ENCODE measurements around the gene UGGT1.

UGGT1 gene

DNA sequence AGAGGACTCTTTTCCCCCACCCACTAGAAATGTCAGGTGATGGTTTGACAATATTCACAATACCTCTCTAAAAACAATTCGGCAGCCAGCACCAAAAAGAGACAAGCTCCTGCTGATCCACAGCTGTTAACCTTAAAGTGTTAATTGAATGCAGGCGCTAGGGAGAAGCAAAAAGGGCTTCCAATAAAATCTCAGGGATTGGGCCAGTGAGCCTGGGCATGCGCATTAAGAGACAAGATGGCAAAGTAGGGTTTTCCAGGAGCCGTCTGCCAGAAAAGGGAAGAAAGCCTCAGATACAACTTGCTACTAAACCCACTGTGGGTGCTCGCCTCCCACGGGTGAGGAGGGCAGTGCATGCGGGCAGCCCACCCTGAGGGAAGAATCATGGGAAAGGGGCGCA lies 128.9 kb downstream of the UGGT1 start:
- in situ Hi-C loops (cut with HindIII; ENCODE audit: low pct_unique_long_range_greater_than_20kb, low sequenced_read_pairs): no loop called here
- no peak for TF ChIP-seq JUND (IDR thresholded peaks at IDR 0.05; ENCODE audit: low read depth)

DNA sequence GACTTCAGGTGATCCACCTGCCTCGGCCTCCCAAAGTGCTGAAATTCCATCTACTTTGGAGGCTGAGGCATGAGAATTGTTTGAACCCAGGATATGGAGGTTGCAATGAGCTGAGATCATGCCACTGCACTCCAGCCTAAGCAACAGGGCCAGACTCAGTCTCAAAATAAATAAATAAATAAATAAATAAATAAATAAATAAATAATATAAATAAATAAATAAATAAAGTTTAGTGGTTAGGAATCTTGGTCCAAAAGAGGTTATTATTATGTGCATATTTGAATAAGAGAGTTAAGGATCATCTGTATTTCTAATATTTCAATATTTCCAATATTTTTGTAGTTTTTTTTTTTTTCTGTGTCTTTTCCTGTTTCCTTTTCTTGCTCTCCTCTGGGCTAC lies 136.9 kb downstream of the UGGT1 start:
- in situ Hi-C loops (cut with HindIII; ENCODE audit: low pct_unique_long_range_greater_than_20kb, low sequenced_read_pairs): no loop called here
- no peak for TF ChIP-seq JUND (IDR thresholded peaks at IDR 0.05; ENCODE audit: low read depth)
- DNase-seq (ENCODE audit: low read depth in 1 of 2, low spot score in 1 of 2): no peak

More for the DNA sequence above, 128.9 kb downstream of the UGGT1 start:
- no peak for DNase-seq (ENCODE audit: low read depth in 1 of 2, low spot score in 1 of 2)

DNA sequence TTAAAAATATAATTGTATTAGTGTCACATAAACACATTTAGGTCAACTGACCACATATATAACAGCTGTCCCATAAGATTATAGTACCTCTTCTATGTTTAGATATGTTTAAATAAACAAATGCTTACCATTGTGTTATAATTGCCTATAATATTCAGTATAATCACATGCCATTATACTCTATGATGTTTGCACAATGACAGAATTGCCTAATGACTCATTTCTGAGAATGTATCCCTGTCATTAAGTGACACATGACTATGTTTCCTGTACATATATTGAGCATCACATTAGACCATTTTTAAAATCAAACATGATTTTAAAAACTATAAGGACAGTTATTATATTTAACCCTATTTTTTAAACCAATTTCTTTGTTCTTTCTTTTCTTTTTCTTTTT lies 137.9 kb downstream of the UGGT1 start:
- peak in 1 of 2 experiments; percentile 12 for DNase-seq (ENCODE audit: low read depth in 1 of 2, low spot score in 1 of 2)
- no peak for TF ChIP-seq JUND (IDR thresholded peaks at IDR 0.05; ENCODE audit: low read depth)
- in situ Hi-C loops (cut with HindIII; ENCODE audit: low pct_unique_long_range_greater_than_20kb, low sequenced_read_pairs): no loop called here

DNA sequence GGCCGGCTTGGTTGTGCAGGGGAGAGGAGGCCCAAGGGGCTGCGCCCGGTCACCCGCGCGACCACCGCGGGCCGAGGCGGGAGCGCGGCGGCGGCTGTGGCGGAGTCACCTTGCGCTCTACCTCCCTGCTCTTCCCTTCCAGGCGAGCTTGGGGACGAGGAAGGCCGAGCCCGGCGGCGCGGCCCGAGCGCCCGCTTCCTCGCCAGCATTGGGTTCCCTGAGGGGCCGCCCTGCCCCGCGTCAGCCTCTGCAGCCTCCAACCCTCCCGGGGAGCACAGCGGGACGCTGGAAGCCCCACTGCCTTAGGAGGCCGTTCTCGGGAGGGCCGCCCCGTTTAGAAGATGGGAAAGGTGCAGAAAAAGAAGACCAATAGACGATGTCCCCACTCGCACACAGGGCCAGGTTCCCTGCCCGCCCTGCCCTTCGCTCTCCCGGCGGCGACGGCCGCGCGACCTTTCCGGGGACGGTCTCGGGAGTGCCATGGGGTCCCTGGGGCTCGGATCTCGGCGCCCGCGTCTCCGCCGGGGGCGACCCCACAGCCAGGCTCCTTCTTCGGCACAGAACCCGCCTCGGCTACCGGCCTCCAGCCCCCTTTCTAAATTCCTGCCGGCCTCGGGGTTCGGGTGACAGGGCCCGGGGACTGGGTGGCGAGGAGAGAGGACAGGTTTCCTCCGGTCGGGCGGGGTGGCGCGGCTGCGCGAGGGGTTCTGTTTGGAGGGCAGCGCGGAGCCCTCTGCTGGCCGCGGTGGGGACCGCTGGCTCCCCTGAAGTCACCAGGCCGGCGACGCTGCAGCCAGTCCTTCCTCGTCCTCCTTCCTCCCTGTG lies 142.2 kb downstream of the UGGT1 start:
- DNase-seq (ENCODE audit: low read depth in 1 of 2, low spot score in 1 of 2): peak; percentile 81 to 87
- no peak for TF ChIP-seq JUND (IDR thresholded peaks at IDR 0.05; ENCODE audit: low read depth)
- in situ Hi-C loops (cut with HindIII; ENCODE audit: low pct_unique_long_range_greater_than_20kb, low sequenced_read_pairs): no loop called here

DNA sequence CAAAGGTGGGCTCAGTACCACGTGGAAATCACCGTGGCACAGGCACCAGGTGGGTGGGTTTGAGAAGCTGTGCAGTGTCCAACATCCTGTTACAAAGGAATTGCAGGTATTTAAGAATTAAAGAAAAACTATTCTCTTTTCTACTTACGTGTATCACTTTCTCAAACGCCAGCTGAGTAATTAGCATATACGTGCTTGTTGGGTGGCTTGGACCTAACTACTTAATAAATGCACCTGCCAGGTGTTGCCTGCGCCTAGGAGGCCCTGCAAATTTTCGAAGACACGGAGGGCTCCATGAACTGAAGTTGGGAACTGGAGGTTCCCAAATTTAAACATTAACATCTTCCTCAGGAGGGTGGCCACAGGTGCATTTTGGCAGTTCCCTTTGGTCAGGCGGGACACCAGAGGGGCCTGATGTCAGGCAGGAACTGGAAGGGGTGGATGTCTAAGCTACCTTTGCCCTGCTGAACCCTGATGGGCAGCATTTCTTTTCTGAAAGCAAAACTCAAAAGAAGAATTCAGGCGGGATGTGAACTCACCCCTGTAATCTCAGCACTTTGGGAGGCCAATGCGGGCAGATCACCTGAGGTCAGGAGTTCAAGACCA lies 142.9 kb downstream of the UGGT1 start:
- TF ChIP-seq JUND (IDR thresholded peaks at IDR 0.05; ENCODE audit: low read depth): no peak
- no peak for DNase-seq (ENCODE audit: low read depth in 1 of 2, low spot score in 1 of 2)
- in situ Hi-C loops (cut with HindIII; ENCODE audit: low pct_unique_long_range_greater_than_20kb, low sequenced_read_pairs): no loop called here

DNA sequence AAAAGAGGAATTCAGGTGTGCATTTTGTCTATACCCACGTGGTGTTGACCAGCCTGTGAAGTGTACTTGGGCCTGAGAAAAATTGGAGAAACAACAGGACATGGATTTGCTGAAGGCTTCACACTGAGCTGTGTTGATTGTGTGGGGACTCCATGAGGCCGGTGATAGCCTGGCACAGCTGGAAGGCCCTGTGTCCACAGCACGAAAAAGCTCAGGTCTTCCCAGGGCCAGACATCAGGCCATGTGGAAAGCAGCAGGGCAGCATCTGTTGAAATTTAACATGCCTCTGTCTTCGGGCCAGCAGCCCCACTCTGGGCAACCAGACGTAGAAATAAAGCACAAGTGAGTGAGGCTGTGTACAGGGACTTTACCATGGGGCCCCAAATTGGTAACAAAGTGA lies 143.6 kb downstream of the UGGT1 start:
- DNase-seq (ENCODE audit: low read depth in 1 of 2, low spot score in 1 of 2): no peak
- in situ Hi-C loops (cut with HindIII; ENCODE audit: low pct_unique_long_range_greater_than_20kb, low sequenced_read_pairs): no loop called here
- TF ChIP-seq JUND (IDR thresholded peaks at IDR 0.05; ENCODE audit: low read depth): no peak

DNA sequence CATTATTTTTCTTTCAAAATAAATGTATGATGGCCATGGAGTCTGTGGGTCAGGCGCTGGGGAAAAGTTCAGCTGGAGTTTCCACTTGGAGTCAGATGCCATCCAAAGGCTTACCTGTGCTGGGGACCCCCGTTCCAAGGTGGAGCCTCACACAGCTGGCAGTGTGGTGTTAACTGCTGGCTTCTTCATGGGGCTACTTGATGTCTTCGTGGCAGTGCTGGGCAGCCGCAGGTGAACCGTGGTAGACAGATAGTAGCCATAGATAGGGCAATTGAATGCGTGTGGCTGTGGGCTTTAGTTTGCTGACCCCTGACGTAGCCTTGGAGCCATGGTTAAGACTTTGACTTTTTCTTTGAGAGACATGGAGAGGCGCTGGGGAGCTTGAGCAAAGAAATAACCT lies 144.6 kb downstream of the UGGT1 start:
- in situ Hi-C loops (cut with HindIII; ENCODE audit: low pct_unique_long_range_greater_than_20kb, low sequenced_read_pairs): no loop called here
- DNase-seq (ENCODE audit: low read depth in 1 of 2, low spot score in 1 of 2): no peak
- no peak for TF ChIP-seq JUND (IDR thresholded peaks at IDR 0.05; ENCODE audit: low read depth)

DNA sequence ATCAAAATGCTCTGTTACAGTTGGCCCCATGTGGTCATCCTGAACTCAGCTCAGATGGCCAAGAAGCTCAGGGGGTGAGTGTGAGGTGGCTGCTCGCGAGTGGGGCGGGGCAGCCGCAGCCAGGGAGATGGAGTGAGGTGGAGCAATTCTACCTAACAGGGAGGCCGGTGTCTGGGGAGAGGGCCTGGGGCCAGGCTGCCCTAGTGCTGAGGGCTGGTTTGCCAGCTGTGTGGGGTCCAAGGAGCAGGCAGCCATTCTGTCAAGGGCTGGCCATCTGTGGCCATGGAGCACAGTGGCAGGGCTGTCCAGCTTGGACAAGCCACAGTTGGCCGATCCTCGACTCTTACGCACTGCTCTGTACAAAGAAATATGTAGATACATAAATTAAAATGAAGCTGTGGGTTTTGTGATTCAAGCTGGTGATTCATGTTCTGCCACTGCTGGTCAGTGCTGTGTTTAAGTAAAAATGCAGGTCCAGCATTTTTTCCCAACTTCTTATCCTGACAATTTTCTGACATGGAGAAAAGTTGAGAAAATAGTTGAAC lies 145.6 kb downstream of the UGGT1 start:
- no peak for DNase-seq (ENCODE audit: low read depth in 1 of 2, low spot score in 1 of 2)
- in situ Hi-C loops (cut with HindIII; ENCODE audit: low pct_unique_long_range_greater_than_20kb, low sequenced_read_pairs): no loop called here
- no peak for TF ChIP-seq JUND (IDR thresholded peaks at IDR 0.05; ENCODE audit: low read depth)

DNA sequence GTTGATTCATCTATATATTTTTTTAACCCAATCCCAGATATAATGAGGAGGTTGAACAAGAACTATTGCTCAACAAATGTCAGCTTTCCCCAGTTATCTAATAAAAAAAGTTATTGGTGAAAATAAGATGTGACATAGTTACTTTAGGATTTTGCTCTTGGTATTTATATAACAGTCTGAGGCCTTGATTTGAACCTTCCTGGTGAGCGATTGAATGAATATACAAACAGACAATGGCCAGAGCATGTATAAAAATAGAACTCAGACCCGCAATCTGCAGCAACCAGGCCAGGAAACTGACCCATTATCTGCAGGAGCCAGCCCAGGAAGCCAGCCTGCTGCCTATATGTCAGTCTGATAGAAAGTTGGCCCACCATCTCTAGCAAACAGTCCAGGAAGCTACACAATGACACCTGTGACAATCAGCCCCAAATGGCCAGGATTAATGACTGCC lies 146.1 kb downstream of the UGGT1 start:
- DNase-seq (ENCODE audit: low read depth in 1 of 2, low spot score in 1 of 2): no peak
- TF ChIP-seq JUND (IDR thresholded peaks at IDR 0.05; ENCODE audit: low read depth): no peak
- in situ Hi-C loops (cut with HindIII; ENCODE audit: low pct_unique_long_range_greater_than_20kb, low sequenced_read_pairs): no loop called here

DNA sequence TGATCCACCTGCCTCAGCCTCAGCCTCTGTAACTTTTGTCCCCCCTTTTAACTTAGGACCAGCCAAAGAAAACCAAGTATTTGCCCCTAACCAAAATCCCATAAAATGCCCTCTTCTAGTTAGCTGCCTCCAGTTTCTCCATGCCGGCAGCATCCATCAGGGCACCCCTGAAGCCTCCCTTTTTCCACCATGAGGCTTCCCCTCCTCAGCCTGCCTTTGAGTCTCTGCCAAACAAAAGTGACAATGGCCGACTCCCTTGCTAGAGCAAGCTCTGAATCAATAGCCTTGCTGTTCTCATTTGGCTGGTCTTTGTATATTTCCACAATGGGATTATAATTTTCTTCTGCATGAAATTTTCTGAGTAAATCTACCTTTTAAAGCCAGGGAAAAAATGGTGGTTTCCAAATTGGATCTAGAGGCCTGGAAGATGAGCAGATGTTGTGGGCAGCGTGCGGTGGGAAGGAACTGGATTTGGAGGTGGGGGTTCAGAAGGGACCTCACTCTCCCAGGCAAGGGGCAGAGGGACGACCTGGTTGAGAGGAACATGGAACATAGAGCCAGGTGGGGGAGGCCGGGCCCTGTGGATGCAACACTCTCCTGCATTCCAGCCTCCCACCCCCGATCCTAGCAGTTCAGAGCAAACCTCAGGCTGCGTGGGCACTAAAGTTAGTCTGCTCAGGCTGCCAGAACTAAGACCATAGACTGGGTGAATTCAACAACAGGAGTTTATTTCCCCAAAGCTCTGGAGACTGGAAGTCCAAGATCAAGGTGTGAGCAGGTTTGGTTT lies 147.1 kb downstream of the UGGT1 start:
- no peak for DNase-seq (ENCODE audit: low read depth in 1 of 2, low spot score in 1 of 2)
- in situ Hi-C loops (cut with HindIII; ENCODE audit: low pct_unique_long_range_greater_than_20kb, low sequenced_read_pairs): no loop called here
- no peak for TF ChIP-seq JUND (IDR thresholded peaks at IDR 0.05; ENCODE audit: low read depth)

DNA sequence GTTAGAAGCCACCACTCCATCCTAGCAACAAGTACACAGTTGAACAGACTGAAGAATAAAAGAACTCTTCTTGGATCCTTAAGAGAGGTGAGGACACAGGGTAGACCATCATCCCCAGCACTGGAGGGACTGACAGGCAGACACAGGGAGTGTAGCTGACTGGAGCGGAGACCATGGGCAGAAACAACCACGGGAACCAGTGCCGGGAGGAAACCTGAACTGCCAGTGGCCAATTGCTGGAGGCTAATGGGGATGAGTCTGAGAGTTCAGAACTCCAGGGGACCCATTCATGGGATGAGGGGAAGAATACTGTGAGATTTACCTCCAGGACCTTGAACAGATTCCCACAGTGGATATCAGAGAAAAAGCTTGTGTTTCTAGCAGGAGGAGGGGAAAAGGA lies 150.9 kb downstream of the UGGT1 start:
- TF ChIP-seq JUND (IDR thresholded peaks at IDR 0.05; ENCODE audit: low read depth): no peak
- in situ Hi-C loops (cut with HindIII; ENCODE audit: low pct_unique_long_range_greater_than_20kb, low sequenced_read_pairs): no loop called here

More for the DNA sequence above, 150.9 kb downstream of the UGGT1 start:
- no peak for DNase-seq (ENCODE audit: low read depth in 1 of 2, low spot score in 1 of 2)

Measured in T47D (cell line).